Measurements from ENCODE around the gene EIF4B.

DNA sequence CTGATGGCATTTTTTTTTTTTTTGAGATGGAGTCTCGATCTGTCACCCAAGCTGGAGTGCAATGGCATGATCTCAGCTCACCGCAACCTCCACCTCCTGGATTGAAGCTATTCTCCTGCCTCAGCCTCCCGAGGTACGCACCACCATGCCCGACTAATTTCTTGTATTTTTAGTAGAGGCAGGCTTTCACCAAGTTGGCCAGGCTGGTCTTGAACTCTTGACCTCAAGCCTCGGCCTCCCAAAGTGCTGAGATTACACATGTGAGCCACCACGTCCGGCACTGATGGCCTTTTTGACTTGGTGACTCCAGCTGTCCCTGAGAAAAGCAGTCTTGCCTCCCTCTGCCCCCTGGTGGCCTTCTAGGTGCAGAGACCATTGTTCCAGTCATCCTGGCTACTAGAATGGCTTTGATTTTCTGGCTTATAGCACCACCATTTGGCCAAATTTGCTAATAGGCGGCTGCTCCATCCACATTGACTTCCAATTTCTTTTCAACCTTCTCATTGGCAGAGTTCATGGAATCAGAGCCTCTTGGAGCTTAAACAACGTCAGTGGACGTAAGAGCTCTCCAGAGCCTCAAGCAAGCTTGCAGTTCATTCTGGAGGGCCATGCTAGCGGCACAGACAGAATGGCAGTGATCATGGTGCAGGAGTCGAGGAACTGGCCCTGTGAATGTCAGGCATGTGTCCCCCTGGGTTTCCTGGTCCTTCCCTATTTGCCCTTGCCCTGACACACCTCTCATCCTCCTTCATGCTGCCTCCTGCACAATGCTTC is 25.4 kb upstream of the EIF4B start:
- TF ChIP-seq, protein P1, sequence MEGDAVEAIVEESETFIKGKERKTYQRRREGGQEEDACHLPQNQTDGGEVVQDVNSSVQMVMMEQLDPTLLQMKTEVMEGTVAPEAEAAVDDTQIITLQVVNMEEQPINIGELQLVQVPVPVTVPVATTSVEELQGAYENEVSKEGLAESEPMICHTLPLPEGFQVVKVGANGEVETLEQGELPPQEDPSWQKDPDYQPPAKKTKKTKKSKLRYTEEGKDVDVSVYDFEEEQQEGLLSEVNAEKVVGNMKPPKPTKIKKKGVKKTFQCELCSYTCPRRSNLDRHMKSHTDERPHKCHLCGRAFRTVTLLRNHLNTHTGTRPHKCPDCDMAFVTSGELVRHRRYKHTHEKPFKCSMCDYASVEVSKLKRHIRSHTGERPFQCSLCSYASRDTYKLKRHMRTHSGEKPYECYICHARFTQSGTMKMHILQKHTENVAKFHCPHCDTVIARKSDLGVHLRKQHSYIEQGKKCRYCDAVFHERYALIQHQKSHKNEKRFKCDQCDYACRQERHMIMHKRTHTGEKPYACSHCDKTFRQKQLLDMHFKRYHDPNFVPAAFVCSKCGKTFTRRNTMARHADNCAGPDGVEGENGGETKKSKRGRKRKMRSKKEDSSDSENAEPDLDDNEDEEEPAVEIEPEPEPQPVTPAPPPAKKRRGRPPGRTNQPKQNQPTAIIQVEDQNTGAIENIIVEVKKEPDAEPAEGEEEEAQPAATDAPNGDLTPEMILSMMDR (IDR thresholded peaks at IDR 0.05) = peak; percentile 91 to 97 (median 95)
- TF ChIP-seq EP300 (IDR thresholded peaks at IDR 0.05) (peak in 1 of 2 donors; percentile 23), POLR2A (IDR thresholded peaks at IDR 0.05) (no peak)

All from tibial nerve (tissue), 4 donors.